ENCODE data around the gene NEK11. TPM values are rescaled to one million over a fixed set of nuclear protein-coding genes. Genes with fewer than 3 reads are reported as not detected.
A peak's percentile ranks its signal among the peaks of the same experiment; 100 is the strongest.

NEK11 gene
- total RNA-seq, 1 donor from 2014 or later, result 13.8 TPM

GRCh38 chr3:131236421-131236820 lies 209.7 kb downstream of the NEK11 start:
- H3K27ac Mint-ChIP-seq, result no peak overlapping the region
- H3K27me3 Mint-ChIP-seq, result peaks cover 4% of the 10 kb centered on the region
- H3K36me3 Mint-ChIP-seq, result no peaks in the 10 kb centered on the region
- TF ChIP-seq, protein P1, sequence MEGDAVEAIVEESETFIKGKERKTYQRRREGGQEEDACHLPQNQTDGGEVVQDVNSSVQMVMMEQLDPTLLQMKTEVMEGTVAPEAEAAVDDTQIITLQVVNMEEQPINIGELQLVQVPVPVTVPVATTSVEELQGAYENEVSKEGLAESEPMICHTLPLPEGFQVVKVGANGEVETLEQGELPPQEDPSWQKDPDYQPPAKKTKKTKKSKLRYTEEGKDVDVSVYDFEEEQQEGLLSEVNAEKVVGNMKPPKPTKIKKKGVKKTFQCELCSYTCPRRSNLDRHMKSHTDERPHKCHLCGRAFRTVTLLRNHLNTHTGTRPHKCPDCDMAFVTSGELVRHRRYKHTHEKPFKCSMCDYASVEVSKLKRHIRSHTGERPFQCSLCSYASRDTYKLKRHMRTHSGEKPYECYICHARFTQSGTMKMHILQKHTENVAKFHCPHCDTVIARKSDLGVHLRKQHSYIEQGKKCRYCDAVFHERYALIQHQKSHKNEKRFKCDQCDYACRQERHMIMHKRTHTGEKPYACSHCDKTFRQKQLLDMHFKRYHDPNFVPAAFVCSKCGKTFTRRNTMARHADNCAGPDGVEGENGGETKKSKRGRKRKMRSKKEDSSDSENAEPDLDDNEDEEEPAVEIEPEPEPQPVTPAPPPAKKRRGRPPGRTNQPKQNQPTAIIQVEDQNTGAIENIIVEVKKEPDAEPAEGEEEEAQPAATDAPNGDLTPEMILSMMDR (conservative IDR thresholded peaks at IDR 0.05), result no peak
- H3K4me1 Mint-ChIP-seq (ENCODE audit: unreplicated experiment), result peaks cover 7% of the 10 kb centered on the region
- no peaks in the 10 kb centered on the region for H3K9me3 Mint-ChIP-seq
- H3K4me3 Mint-ChIP-seq, result no peak overlapping the region
- DNase-seq (ENCODE audit: extremely low spot score, unreplicated experiment), result no peak

- Mint-ChIP-seq H3K36me3 (no peaks in the 10 kb centered on the region), H3K27ac (no peak overlapping the region), H3K9me3 (no peaks in the 10 kb centered on the region), H3K4me3 (no peak overlapping the region), H3K27me3 (peaks cover 4% of the 10 kb centered on the region), H3K4me1 (ENCODE audit: unreplicated experiment) (peaks cover 7% of the 10 kb centered on the region)
- no peak for DNase-seq (ENCODE audit: extremely low spot score, unreplicated experiment)
- TF ChIP-seq, protein P1 (conservative IDR thresholded peaks at IDR 0.05), result no peak
Observed at GRCh38 chr3:131238496-131238895, 211.8 kb downstream of the NEK11 start.

GRCh38 chr3:131239267-131239666 lies 212.6 kb downstream of the NEK11 start:
- H3K4me3 Mint-ChIP-seq, result no peak overlapping the region
- H3K27ac Mint-ChIP-seq, result no peak overlapping the region
- peaks cover 4% of the 10 kb centered on the region for H3K27me3 Mint-ChIP-seq
- H3K9me3 Mint-ChIP-seq, result no peaks in the 10 kb centered on the region
- TF ChIP-seq, protein P1 (conservative IDR thresholded peaks at IDR 0.05), result no peak
- H3K4me1 Mint-ChIP-seq (ENCODE audit: unreplicated experiment), result peaks cover 7% of the 10 kb centered on the region
- DNase-seq (ENCODE audit: extremely low spot score, unreplicated experiment), result no peak
- no peaks in the 10 kb centered on the region for H3K36me3 Mint-ChIP-seq

- H3K4me3 Mint-ChIP-seq, result no peak overlapping the region
- no peaks in the 10 kb centered on the region for H3K4me1 Mint-ChIP-seq (ENCODE audit: unreplicated experiment)
- no peaks in the 10 kb centered on the region for H3K9me3 Mint-ChIP-seq
- H3K36me3 Mint-ChIP-seq, result no peaks in the 10 kb centered on the region
- no peak overlapping the region for H3K27ac Mint-ChIP-seq
- TF ChIP-seq, protein P1 (conservative IDR thresholded peaks at IDR 0.05), result peak; percentile 56
- peaks cover 4% of the 10 kb centered on the region for H3K27me3 Mint-ChIP-seq
- no peak for DNase-seq (ENCODE audit: extremely low spot score, unreplicated experiment)
Observed at GRCh38 chr3:131242201-131242600, 215.5 kb downstream of the NEK11 start.

- H3K27ac Mint-ChIP-seq, result no peak overlapping the region
- no peak overlapping the region for H3K4me3 Mint-ChIP-seq
- no peak for DNase-seq (ENCODE audit: extremely low spot score, unreplicated experiment)
- no peaks in the 10 kb centered on the region for H3K36me3 Mint-ChIP-seq
- no peaks in the 10 kb centered on the region for H3K4me1 Mint-ChIP-seq (ENCODE audit: unreplicated experiment)
- no peaks in the 10 kb centered on the region for H3K27me3 Mint-ChIP-seq
- H3K9me3 Mint-ChIP-seq, result no peaks in the 10 kb centered on the region
- TF ChIP-seq, protein P1 (conservative IDR thresholded peaks at IDR 0.05), result no peak
Observed at GRCh38 chr3:131250466-131250865, 223.8 kb downstream of the NEK11 start.

DNA sequence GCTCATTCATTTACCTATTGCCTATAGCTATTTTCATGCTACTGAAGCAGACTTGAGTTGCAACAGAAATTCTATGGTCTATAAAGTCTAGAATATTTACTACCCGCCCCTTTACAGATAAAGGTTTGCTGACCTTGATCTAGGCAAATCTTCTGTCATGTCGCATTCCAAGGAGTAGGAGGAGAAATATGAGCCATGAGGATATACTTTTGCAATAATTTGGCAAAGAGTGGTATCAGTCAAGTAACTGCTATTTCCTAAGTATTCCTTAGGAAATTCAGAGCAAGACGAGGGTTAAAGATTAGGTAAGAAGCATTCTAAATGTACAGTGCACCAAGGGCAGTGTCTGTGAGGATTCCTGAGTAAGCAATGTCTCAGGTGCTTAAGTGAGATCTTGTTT lies 233.8 kb downstream of the NEK11 start:
- DNase-seq (ENCODE audit: extremely low spot score, unreplicated experiment), result no peak
- no peak overlapping the region for H3K27ac Mint-ChIP-seq
- no peak overlapping the region for H3K4me3 Mint-ChIP-seq
- peaks cover 4% of the 10 kb centered on the region for H3K9me3 Mint-ChIP-seq
- no peaks in the 10 kb centered on the region for H3K27me3 Mint-ChIP-seq
- TF ChIP-seq, protein P1 (conservative IDR thresholded peaks at IDR 0.05), result no peak
- no peaks in the 10 kb centered on the region for H3K4me1 Mint-ChIP-seq (ENCODE audit: unreplicated experiment)
- no peaks in the 10 kb centered on the region for H3K36me3 Mint-ChIP-seq
